NCI-H2171 (cell line): ENCODE measurements around the gene AIF1.

Experiments used
- DNase-seq: peaks from one replicate; lab custom pipeline; 2025; lab: John Stamatoyannopoulos, UW

AIF1 gene

DNA sequence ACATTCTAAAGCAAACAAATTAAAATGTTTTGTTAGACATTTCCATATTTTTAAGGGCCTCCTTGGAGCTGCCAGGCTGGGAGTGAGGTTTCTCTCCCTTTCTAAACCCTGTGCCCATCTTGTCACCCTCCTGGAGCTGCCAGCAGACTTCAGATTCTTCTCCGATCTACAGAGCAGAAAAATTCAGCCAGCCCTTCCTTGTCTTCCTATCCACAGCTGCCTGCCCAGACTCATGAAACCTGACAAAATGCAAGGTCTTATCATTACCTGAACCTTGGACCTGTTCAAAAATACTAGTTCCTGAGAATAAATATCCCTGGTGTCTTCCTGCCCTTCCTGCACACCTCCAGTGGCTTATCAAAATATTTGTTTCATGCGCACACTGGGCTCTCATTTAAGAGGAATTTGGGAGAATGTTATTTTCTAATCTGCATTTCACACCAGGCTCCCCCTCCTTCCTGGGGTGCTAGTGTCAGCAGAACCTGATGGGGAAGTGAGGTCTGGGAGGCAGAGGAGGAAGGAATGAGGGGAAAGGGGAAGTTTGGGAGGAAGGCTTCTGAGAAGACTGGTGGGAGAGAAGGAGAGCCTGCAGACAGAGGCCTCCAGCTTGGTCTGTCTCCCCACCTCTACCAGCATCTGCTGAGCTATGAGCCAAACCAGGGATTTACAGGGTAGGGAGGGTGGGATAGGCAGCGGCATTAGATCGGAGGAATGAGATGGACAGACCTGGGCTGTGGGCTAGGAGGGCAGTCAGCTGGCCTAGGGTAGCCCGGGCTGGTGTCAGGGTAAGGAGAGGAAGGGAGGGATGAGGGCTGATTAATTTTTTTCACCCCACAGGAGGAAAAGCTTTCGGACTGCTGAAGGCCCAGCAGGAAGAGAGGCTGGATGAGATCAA is at the start of gene AIF1:
TSS of gene AIF1 (plus strand) at position 551 of the 895 bp plus-strand sequence. CDS start at position 647, 96 bp downstream.
- no peak for DNase-seq

DNA sequence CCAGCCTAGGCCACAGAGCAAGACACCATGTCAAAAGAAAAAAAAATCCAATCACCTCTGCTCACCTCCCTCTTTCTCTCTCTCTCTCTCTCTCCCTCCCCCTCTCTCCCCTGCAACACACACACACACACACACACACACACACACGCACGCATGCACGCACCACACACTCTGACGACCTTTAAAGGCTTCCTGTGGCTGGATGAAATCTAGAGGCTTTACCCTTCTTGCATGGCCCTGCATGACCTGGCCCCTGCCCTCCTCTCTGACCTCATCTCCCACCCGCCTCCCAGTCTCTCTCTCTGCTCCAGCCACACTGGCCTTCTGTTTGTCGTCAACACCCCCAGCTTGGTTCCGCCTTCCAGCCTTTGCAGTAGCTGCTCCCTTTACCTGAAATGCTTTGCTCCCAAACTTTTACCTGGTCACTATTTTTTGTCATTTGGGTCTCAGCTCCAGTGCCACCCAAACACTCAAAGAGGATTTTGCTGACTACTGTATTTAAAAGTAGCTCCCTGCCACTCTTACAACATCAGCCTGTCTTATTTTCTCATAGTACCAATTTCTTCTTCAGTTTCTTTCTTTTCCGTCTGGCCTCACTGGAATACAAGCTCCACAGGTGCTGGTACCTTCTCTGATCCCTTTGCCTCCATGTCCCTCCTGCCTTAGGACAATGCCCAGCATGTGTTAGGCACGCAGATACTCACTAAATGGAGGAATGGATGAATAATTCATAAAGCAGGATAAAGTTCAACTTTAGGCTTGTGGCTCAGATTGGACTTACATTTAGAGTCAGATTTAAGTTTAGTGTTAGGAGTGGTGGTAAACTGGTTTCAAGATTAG is 47.3 kb upstream of the AIF1 start:
- DNase-seq, result no peak

DNA sequence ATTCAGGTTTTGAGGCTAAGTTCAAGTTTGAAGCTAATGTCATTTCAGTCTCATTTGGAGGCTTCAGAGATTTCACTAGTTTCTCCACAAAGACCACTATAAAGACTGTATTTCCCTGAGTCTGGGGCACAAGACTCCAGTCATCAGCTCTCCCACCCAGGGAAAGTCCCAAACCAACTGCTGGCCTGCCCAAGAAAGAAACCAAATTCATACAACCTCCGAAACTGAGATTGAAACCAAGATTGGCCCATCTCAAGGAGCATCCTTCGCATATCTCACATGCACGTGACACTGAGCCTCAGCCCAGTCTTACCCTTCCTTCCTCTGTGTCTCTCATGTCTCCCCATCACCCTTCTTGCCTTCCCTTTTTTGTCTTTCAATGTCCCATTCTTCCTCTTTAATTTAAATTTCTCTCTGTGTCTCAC is 46.5 kb upstream of the AIF1 start:
- DNase-seq, result no peak

DNA sequence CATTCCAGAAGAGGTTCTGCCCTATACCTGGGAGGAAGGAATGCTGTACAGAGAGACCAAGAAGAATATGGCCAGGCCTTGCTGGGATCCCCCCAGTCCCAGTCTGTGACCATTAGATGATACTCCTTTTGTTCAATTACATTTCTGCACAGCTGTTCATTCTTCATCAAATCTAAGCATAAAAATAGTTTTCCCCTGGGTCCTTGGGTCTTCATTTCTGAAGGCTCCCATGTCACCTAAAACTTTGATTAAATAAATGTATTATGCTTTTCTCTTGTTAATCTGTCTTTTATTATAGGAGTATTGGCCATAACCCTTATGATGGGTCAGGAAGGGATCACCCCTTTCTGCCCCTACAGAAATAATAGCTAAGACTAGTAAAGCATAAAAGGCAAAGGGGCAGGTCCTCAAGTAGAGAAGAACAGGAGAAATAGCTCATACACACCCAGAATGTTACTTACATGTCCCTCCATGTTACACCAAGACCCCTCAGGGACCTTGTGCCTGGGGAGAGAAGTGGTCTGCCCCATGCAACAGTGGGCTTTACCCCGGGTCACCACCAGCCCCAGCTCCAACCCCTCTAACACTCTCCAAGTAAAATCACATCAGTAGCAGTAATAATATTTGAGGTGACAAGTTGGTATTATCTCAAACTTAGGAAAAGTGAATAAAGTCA is 45.0 kb upstream of the AIF1 start:
- no peak for DNase-seq

DNA sequence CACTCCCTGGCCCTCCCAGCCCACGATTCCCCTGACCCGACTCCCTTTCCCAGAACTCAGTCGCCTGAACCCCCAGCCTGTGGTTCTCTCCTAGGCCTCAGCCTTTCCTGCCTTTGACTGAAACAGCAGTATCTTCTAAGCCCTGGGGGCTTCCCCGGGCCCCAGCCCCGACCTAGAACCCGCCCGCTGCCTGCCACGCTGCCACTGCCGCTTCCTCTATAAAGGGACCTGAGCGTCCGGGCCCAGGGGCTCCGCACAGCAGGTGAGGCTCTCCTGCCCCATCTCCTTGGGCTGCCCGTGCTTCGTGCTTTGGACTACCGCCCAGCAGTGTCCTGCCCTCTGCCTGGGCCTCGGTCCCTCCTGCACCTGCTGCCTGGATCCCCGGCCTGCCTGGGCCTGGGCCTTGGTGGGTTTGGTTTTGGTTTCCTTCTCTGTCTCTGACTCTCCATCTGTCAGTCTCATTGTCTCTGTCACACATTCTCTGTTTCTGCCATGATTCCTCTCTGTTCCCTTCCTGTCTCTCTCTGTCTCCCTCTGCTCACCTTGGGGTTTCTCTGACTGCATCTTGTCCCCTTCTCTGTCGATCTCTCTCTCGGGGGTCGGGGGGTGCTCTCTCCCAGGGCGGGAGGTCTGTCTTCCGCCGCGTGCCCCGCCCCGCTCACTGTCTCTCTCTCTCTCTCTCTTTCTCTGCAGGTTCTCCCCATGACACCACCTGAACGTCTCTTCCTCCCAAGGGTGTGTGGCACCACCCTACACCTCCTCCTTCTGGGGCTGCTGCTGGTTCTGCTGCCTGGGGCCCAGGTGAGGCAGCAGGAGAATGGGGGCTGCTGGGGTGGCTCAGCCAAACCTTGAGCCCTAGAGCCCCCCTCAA is 42.8 kb upstream of the AIF1 start, which contains the start of gene LTA:
TSS of gene LTA (plus strand) at position 249 of the 871 bp plus-strand sequence. CDS start at position 703, 454 bp downstream.
- no peak for DNase-seq

DNA sequence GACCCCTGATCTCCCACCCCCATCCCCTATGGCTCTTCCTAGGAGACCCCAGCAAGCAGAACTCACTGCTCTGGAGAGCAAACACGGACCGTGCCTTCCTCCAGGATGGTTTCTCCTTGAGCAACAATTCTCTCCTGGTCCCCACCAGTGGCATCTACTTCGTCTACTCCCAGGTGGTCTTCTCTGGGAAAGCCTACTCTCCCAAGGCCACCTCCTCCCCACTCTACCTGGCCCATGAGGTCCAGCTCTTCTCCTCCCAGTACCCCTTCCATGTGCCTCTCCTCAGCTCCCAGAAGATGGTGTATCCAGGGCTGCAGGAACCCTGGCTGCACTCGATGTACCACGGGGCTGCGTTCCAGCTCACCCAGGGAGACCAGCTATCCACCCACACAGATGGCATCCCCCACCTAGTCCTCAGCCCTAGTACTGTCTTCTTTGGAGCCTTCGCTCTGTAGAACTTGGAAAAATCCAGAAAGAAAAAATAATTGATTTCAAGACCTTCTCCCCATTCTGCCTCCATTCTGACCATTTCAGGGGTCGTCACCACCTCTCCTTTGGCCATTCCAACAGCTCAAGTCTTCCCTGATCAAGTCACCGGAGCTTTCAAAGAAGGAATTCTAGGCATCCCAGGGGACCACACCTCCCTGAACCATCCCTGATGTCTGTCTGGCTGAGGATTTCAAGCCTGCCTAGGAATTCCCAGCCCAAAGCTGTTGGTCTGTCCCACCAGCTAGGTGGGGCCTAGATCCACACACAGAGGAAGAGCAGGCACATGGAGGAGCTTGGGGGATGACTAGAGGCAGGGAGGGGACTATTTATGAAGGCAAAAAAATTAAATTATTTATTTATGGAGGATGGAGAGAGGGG is 41.6 kb upstream of the AIF1 start:
- no peak for DNase-seq

DNA sequence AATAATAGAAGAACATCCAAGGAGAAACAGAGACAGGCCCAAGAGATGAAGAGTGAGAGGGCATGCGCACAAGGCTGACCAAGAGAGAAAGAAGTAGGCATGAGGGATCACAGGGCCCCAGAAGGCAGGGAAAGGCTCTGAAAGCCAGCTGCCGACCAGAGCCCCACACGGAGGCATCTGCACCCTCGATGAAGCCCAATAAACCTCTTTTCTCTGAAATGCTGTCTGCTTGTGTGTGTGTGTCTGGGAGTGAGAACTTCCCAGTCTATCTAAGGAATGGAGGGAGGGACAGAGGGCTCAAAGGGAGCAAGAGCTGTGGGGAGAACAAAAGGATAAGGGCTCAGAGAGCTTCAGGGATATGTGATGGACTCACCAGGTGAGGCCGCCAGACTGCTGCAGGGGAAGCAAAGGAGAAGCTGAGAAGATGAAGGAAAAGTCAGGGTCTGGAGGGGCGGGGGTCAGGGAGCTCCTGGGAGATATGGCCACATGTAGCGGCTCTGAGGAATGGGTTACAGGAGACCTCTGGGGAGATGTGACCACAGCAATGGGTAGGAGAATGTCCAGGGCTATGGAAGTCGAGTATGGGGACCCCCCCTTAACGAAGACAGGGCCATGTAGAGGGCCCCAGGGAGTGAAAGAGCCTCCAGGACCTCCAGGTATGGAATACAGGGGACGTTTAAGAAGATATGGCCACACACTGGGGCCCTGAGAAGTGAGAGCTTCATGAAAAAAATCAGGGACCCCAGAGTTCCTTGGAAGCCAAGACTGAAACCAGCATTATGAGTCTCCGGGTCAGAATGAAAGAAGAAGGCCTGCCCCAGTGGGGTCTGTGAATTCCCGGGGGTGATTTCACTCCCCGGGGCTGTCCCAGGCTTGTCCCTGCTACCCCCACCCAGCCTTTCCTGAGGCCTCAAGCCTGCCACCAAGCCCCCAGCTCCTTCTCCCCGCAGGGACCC is 40.6 kb upstream of the AIF1 start:
- DNase-seq, result no peak

DNA sequence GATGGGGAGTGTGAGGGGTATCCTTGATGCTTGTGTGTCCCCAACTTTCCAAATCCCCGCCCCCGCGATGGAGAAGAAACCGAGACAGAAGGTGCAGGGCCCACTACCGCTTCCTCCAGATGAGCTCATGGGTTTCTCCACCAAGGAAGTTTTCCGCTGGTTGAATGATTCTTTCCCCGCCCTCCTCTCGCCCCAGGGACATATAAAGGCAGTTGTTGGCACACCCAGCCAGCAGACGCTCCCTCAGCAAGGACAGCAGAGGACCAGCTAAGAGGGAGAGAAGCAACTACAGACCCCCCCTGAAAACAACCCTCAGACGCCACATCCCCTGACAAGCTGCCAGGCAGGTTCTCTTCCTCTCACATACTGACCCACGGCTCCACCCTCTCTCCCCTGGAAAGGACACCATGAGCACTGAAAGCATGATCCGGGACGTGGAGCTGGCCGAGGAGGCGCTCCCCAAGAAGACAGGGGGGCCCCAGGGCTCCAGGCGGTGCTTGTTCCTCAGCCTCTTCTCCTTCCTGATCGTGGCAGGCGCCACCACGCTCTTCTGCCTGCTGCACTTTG is 39.6 kb upstream of the AIF1 start, which contains the start of gene TNF:
TSS of gene TNF (plus strand) at position 231 of the 567 bp plus-strand sequence. CDS start at position 408, 177 bp downstream.
- no peak for DNase-seq

DNA sequence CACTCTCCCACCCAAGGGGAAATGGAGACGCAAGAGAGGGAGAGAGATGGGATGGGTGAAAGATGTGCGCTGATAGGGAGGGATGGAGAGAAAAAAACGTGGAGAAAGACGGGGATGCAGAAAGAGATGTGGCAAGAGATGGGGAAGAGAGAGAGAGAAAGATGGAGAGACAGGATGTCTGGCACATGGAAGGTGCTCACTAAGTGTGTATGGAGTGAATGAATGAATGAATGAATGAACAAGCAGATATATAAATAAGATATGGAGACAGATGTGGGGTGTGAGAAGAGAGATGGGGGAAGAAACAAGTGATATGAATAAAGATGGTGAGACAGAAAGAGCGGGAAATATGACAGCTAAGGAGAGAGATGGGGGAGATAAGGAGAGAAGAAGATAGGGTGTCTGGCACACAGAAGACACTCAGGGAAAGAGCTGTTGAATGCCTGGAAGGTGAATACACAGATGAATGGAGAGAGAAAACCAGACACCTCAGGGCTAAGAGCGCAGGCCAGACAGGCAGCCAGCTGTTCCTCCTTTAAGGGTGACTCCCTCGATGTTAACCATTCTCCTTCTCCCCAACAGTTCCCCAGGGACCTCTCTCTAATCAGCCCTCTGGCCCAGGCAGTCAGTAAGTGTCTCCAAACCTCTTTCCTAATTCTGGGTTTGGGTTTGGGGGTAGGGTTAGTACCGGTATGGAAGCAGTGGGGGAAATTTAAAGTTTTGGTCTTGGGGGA is 38.9 kb upstream of the AIF1 start:
- DNase-seq, result no peak

DNA sequence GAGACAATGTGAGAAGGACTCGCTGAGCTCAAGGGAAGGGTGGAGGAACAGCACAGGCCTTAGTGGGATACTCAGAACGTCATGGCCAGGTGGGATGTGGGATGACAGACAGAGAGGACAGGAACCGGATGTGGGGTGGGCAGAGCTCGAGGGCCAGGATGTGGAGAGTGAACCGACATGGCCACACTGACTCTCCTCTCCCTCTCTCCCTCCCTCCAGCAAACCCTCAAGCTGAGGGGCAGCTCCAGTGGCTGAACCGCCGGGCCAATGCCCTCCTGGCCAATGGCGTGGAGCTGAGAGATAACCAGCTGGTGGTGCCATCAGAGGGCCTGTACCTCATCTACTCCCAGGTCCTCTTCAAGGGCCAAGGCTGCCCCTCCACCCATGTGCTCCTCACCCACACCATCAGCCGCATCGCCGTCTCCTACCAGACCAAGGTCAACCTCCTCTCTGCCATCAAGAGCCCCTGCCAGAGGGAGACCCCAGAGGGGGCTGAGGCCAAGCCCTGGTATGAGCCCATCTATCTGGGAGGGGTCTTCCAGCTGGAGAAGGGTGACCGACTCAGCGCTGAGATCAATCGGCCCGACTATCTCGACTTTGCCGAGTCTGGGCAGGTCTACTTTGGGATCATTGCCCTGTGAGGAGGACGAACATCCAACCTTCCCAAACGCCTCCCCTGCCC is 38.0 kb upstream of the AIF1 start:
- no peak for DNase-seq

DNA sequence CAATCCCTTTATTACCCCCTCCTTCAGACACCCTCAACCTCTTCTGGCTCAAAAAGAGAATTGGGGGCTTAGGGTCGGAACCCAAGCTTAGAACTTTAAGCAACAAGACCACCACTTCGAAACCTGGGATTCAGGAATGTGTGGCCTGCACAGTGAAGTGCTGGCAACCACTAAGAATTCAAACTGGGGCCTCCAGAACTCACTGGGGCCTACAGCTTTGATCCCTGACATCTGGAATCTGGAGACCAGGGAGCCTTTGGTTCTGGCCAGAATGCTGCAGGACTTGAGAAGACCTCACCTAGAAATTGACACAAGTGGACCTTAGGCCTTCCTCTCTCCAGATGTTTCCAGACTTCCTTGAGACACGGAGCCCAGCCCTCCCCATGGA is 37.5 kb upstream of the AIF1 start:
- DNase-seq, result no peak

DNA sequence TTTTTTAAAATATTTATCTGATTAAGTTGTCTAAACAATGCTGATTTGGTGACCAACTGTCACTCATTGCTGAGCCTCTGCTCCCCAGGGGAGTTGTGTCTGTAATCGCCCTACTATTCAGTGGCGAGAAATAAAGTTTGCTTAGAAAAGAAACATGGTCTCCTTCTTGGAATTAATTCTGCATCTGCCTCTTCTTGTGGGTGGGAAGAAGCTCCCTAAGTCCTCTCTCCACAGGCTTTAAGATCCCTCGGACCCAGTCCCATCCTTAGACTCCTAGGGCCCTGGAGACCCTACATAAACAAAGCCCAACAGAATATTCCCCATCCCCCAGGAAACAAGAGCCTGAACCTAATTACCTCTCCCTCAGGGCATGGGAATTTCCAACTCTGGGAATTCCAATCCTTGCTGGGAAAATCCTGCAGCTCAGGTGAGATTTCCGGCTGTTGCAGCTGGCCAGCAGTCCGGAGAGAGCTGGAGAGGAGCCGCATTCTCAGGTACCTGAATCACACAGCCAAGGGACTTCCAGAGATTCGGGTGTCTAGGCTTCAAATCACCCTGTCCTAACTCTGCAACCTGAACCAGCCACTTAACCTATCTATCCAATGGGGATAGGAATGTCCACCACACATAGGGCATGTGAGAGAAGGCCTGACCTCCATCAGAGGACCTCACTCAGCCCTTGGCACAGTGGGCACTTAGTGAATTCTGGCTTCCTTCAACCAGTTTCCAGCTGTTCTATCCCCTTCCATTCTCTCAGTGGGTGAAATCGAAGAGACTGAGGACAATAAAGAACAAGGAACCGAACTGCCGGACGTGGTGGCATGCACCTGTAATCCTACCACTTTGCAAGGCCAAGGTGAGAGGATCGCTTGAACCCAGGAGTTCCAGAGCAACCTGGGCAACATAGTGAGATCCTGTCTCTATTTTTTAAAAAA is 36.6 kb upstream of the AIF1 start:
- DNase-seq, result no peak

DNA sequence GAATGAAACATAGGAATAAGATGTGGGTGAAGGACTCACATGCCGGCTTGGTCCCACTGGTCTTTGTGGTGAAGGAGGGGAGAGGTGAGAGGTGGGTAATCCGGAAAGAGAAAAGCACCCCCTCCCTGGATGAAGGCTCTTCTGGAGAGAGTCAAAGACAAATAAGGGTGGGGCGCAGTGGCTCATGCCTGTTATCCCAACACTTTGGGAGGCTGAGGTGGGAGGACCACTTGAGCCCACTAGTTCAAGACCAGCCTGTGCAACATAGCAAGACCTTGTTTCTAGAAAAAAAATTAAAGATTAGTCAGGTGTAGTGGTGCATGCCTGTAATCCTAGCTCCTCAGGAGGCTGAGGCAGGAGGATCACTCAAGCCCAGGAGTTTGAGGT is 35.9 kb upstream of the AIF1 start:
- DNase-seq, result no peak

DNA sequence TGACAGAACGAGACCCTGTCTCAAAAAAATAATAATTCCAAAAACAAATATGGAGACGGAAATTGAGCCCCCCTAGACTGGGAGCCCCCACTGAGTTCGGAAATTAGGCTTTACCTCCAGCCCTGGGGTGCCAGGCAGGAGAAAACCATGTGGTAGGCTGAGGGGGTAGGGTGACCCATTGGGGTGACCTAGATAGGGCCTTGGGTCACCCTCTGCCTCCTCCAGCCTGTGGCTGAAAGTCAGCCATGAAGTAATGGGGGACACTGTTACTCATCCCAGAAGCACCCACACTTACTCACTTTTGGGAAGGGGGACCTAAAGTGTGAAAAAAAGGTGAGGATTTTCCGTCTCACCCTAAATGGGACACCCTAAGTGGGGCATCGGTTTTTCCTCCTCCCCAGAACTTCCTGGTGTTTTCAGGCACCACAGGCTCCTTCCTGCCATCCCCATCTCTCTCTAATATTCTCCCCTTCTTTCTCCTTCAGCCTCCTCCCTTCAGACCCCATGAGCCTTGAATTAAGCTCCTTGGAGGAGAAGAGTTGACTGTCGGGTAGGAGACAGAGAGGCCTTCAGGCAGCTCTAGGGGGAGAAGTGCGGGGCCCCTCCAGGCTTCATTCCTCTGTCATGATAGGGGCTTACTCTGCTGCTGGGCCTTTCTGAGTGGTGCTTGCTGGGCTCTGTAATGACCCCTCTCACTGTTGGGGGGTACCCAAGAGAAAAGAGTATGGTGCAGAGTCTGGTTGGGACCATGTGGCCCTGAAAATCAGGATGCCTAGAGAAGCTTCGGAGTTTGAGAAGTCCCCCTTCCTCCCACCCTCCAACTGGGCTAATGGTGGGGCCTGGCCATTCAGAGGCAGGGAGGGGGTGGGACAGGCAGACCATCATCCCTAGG is 35.2 kb upstream of the AIF1 start:
- no peak for DNase-seq

DNA sequence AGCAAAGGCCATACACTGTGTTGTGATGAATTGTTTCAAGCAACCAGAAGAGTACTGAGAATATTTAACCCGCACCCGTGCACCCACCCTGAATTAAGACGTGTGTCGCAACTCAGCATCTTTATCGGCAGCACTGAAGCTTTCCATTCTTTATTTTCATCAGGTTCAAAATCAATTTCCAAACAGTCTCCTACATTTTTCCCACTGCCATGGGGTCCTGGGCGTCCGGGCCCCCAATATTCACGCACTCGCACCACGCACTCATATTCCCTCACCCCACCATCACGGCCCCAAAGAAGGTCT is 34.6 kb upstream of the AIF1 start:
- no peak for DNase-seq
